ENCODE results near the gene COL9A3.

Gene COL9A3

DNA sequence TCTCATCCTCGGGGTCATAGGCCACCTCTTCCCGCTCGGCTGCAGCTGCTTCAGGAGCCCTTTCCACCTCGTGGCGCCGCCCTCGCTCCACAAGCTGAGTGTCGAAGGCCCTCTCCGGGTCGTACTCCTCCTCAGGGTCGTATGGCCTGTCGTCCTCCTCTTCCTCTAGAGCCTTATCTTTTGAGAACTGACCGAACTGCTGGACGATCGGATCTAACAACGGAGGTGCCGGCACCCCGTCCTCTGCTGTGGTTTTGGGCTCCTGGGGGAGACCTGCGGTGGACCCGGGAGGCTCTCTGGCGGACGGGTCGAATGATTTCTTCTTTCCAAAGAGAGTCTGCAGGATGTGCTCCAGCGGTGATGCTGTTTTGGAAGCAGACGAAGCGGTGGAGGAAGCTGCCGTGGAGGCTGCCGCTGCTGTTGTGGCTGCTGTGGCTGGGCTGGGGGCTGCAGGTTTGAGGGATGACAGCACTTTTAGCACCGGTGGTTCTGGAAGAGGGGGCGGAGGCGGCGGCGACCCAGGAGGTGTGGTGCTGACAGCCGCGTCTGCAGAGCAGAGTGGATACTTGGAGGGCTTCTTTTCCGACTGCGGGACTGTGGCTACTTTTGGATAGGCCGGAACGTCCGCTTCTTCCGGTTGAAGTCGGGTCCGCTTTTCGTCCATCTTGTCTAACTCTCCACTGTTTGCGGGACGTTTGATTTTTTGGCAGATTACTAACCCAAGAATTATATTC, 65.0 kb downstream of the COL9A3 start:
- Histone ChIP-seq H3K9ac (ENCODE audit: low read length) (no peak overlapping the region), H3K4me1 (ENCODE audit: control insufficient read depth, insufficient read depth, low read length) (peaks cover 42% of the 10 kb centered on the region), H3K27ac (ENCODE audit: low read depth, low read length) (no peak overlapping the region), H3K9me3 (ENCODE audit: control insufficient read depth, insufficient read depth, low read depth, low read length) (no peaks in the 10 kb centered on the region), H3K4me3 (ENCODE audit: low read depth, low read length) (no peak overlapping the region), H3K27me3 (ENCODE audit: control insufficient read depth, insufficient read depth, low read length) (no peaks in the 10 kb centered on the region), H3K36me3 (ENCODE audit: control insufficient read depth, insufficient read depth, low read length) (peaks cover 19% of the 10 kb centered on the region)

DNA sequence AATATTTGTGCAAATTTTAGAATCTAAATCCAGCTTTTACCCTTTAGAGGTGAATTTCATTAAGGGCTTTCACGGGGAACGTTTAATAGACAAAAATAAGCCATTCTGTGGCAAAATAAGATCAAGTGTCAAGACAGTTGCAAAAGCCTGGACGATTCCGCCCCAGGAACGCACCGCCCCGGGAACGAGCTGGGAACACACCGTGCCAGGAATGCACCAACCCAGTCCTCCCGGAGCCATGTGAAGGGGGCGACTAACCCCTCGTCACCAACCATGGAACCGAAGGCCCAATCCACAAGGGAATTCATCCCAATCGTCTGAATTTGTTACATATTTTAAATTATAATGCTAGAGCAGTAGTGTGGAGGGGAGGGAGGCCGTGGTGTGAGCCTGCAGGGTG, 65.6 kb downstream of the COL9A3 start:
- Histone ChIP-seq H3K9ac (ENCODE audit: low read length) (no peak overlapping the region), H3K4me1 (ENCODE audit: control insufficient read depth, insufficient read depth, low read length) (peaks cover 42% of the 10 kb centered on the region), H3K27ac (ENCODE audit: low read depth, low read length) (no peak overlapping the region), H3K9me3 (ENCODE audit: control insufficient read depth, insufficient read depth, low read depth, low read length) (no peaks in the 10 kb centered on the region), H3K4me3 (ENCODE audit: low read depth, low read length) (no peak overlapping the region), H3K36me3 (ENCODE audit: control insufficient read depth, insufficient read depth, low read length) (peaks cover 25% of the 10 kb centered on the region), H3K27me3 (ENCODE audit: control insufficient read depth, insufficient read depth, low read length) (no peaks in the 10 kb centered on the region)

DNA sequence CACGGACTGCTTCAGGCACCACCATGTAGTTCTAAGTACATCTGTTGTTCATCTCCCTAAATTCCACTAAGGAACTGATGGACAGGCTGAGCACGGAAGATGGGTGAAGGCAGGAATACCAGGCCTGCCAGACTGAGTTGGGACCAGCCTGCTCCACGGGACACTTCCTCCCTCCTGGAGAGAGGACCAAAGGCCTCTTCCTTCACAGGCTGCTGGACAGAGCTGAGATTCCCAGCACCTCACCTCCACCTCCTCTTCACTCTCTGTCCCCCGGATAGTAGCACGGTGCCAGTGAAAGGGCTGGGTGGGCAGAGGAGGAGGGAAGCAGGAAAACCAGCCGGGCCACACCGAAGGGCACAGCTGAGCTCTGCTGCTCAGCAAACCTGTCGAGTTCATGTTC, 67.7 kb downstream of the COL9A3 start:
- Histone ChIP-seq H3K27ac (ENCODE audit: low read depth, low read length) (no peak overlapping the region), H3K27me3 (ENCODE audit: control insufficient read depth, insufficient read depth, low read length) (no peaks in the 10 kb centered on the region), H3K4me3 (ENCODE audit: low read depth, low read length) (no peak overlapping the region), H3K9me3 (ENCODE audit: control insufficient read depth, insufficient read depth, low read depth, low read length) (no peaks in the 10 kb centered on the region), H3K4me1 (ENCODE audit: control insufficient read depth, insufficient read depth, low read length) (peaks cover 29% of the 10 kb centered on the region), H3K36me3 (ENCODE audit: control insufficient read depth, insufficient read depth, low read length) (peaks cover 46% of the 10 kb centered on the region), H3K9ac (ENCODE audit: low read length) (no peak overlapping the region)

DNA sequence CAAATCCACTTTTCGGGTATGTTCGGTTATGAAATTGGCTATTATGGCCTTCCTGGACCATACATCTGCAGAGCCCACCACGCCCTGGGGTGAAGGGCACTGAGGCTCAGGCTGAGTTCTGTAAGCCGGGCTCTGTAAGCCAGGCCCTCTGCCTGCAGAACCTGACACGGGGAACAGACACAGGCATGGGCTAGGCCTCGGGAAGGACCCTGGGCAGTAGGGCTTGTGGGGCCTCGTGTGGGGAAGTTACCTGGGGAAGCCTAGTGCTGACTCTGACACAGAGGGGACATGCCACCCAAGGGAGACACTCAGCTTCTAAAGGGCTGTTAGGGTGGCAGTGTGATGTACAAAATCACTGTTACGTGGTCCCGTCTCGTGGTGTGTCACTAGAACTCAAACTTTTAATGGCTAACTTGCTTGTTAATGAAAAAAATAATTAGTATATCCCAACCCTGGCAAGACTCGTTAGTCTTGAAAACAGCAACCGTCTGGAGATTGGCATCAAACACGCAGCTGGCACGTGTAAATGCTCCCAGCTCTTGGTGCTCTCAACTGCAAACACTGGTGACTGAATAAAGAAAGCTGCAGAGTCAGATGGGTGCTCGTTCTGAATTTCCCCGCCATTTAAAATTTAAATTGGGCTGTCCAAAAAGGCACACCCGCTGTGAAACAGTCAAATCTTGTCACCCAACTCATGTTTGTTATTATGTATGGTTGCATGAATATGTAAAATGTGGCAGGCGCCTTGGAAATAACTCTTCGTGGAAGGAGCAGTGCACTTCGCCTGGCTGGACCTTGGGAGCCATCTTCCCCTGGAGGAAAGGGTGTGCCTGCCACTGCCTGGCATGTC, 68.4 kb downstream of the COL9A3 start:
- Histone ChIP-seq H3K9me3 (ENCODE audit: control insufficient read depth, insufficient read depth, low read depth, low read length) (no peaks in the 10 kb centered on the region), H3K27me3 (ENCODE audit: control insufficient read depth, insufficient read depth, low read length) (no peaks in the 10 kb centered on the region), H3K27ac (ENCODE audit: low read depth, low read length) (no peak overlapping the region), H3K4me3 (ENCODE audit: low read depth, low read length) (no peak overlapping the region), H3K9ac (ENCODE audit: low read length) (no peak overlapping the region), H3K4me1 (ENCODE audit: control insufficient read depth, insufficient read depth, low read length) (peaks cover 25% of the 10 kb centered on the region), H3K36me3 (ENCODE audit: control insufficient read depth, insufficient read depth, low read length) (peaks cover 53% of the 10 kb centered on the region)

DNA sequence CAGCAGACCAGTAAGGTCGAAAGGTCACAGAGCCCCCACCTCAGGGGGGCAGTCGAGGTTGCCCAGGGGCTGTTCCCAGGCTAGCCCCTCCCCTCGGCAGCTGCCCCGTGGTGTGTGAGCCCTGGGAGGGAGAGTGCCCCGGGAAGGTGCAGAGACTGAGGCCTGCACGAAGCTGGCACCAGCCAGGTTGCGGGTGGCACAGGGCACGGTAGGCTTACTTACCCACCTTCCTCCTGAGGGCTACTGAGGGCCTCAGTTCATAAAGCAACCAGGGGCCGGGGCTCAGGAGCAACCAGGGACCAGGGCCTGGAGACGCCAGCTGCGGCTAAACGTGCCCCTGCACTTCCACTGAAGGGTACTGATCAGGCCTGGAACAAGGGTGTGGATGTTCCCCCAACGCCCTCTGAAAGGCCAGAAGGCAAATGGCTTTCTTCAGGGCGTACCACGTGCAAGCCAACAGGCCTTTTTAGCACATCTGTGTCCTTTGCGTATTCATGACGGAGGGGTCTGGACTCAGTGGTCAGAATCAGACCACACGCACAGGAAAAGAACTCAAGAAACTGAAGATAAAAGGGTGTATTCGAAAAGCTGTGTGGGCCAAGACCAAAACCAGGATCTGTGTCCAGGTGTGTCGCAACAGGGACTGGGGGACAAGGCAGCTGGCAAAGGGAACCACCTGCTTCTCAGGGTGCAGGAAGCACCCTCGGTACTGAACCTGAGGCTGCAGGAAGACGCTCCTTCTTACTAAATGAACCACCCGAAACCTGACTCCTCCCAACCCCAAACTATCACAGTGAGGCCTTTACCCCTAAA, 69.3 kb downstream of the COL9A3 start:
- H3K4me1 ChIP-seq (ENCODE audit: control insufficient read depth, insufficient read depth, low read length), result peaks cover 25% of the 10 kb centered on the region
- peaks cover 61% of the 10 kb centered on the region for H3K36me3 ChIP-seq (ENCODE audit: control insufficient read depth, insufficient read depth, low read length)
- H3K9me3 ChIP-seq (ENCODE audit: control insufficient read depth, insufficient read depth, low read depth, low read length), result no peaks in the 10 kb centered on the region
- no peak overlapping the region for H3K9ac ChIP-seq (ENCODE audit: low read length)
- H3K27me3 ChIP-seq (ENCODE audit: control insufficient read depth, insufficient read depth, low read length), result no peaks in the 10 kb centered on the region
- no peak overlapping the region for H3K27ac ChIP-seq (ENCODE audit: low read depth, low read length)
- H3K4me3 ChIP-seq (ENCODE audit: low read depth, low read length), result no peak overlapping the region

DNA sequence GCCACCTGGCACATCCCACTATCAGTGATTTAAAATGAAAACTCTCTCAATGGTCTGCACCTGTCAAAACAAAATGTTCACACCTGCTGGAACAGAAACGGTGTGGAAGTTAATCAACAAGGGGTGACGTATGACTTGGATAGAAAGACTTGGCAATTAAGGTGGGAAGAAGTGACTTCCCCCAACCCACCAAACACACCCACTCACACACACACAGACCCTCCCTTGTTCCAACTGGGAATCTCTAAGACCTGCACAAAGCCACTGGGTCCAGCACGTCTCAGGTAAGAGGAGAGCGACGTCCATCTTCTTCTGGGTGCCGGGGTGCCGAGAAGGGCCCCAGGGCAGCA, 69.8 kb downstream of the COL9A3 start:
- H3K9ac ChIP-seq (ENCODE audit: low read length), result no peak overlapping the region
- no peak overlapping the region for H3K4me3 ChIP-seq (ENCODE audit: low read depth, low read length)
- H3K27ac ChIP-seq (ENCODE audit: low read depth, low read length), result no peak overlapping the region
- H3K27me3 ChIP-seq (ENCODE audit: control insufficient read depth, insufficient read depth, low read length), result no peaks in the 10 kb centered on the region
- peaks cover 61% of the 10 kb centered on the region for H3K36me3 ChIP-seq (ENCODE audit: control insufficient read depth, insufficient read depth, low read length)
- no peaks in the 10 kb centered on the region for H3K9me3 ChIP-seq (ENCODE audit: control insufficient read depth, insufficient read depth, low read depth, low read length)
- peaks cover 25% of the 10 kb centered on the region for H3K4me1 ChIP-seq (ENCODE audit: control insufficient read depth, insufficient read depth, low read length)

DNA sequence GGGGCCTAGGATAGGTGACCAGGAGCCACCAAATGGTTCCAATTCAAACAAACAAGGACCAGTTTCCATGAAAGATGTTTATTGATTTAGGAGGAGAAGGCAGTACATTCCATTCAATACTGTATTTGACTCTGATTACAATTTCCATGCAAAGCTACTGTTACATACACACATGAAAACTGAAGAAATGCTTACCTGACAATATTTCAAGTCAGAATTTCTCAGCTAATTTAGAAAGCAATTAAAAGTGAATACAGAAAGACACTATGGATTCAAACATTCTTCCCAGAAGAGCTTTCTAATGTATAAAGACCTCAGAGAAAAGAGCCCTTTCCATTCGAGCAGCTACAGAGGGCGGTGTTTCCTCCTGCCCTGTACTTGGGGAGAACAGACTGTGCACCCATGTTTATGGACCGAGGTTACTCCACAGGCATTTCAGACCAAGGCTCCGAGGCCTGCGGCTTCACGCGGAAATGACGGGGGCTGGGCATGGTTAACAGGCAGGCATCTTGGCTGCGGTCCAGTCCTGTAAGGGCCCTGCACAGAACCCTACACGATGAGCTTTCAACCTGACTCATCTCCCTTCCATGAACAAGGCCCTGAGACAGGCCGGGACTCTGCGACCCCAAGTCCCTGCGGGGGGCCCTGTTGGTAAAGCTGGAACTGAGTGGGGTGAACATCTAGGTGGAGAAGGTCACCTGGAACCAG, 70.5 kb downstream of the COL9A3 start:
- Histone ChIP-seq H3K4me3 (ENCODE audit: low read depth, low read length) (no peak overlapping the region), H3K27me3 (ENCODE audit: control insufficient read depth, insufficient read depth, low read length) (no peaks in the 10 kb centered on the region), H3K9me3 (ENCODE audit: control insufficient read depth, insufficient read depth, low read depth, low read length) (no peaks in the 10 kb centered on the region), H3K27ac (ENCODE audit: low read depth, low read length) (no peak overlapping the region), H3K9ac (ENCODE audit: low read length) (no peak overlapping the region), H3K36me3 (ENCODE audit: control insufficient read depth, insufficient read depth, low read length) (peaks cover 63% of the 10 kb centered on the region), H3K4me1 (ENCODE audit: control insufficient read depth, insufficient read depth, low read length) (peaks cover 25% of the 10 kb centered on the region)

DNA sequence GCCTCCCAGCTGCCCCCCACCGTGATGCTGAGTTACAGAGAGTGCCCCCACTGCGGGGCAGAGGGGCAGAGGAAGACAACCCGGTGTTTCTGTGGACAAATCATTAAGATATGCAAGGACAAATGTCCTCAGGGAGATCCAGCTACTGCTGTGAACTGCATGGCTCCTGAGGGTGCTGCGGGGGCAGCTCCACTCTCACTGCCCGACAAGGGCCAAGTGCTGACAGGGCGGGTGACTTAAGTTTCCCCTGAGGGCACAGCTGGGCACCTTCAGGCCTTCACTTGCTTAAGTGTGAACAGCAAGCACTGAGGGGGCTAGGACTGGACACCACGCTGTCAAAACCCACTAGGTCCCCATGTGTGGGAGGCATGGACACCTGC, 71.0 kb downstream of the COL9A3 start:
- peaks cover 25% of the 10 kb centered on the region for H3K4me1 ChIP-seq (ENCODE audit: control insufficient read depth, insufficient read depth, low read length)
- peaks cover 68% of the 10 kb centered on the region for H3K36me3 ChIP-seq (ENCODE audit: control insufficient read depth, insufficient read depth, low read length)
- H3K4me3 ChIP-seq (ENCODE audit: low read depth, low read length), result no peak overlapping the region
- H3K27ac ChIP-seq (ENCODE audit: low read depth, low read length), result no peak overlapping the region
- no peaks in the 10 kb centered on the region for H3K9me3 ChIP-seq (ENCODE audit: control insufficient read depth, insufficient read depth, low read depth, low read length)
- no peak overlapping the region for H3K9ac ChIP-seq (ENCODE audit: low read length)
- H3K27me3 ChIP-seq (ENCODE audit: control insufficient read depth, insufficient read depth, low read length), result no peaks in the 10 kb centered on the region

DNA sequence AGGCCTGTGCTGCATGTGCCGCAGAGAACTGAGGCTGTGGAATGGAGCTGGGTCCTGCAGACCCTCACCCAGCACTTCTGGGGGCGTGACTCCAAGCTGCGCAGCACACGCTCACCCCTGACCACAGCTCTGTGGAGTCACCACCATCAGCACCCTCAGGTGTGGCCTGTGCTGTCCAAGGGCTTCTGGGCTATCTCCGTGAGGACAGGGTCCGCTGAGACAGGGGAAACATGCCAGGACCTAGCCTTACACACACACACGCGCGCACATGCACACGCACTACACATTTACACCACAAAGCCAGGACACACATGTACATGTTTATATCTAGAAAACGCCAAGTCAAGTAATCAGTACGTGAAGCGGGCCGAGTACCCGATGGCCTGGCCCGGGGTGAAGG, 71.6 kb downstream of the COL9A3 start:
- Histone ChIP-seq H3K9ac (ENCODE audit: low read length) (no peak overlapping the region), H3K4me1 (ENCODE audit: control insufficient read depth, insufficient read depth, low read length) (peaks cover 25% of the 10 kb centered on the region), H3K27ac (ENCODE audit: low read depth, low read length) (no peak overlapping the region)

DNA sequence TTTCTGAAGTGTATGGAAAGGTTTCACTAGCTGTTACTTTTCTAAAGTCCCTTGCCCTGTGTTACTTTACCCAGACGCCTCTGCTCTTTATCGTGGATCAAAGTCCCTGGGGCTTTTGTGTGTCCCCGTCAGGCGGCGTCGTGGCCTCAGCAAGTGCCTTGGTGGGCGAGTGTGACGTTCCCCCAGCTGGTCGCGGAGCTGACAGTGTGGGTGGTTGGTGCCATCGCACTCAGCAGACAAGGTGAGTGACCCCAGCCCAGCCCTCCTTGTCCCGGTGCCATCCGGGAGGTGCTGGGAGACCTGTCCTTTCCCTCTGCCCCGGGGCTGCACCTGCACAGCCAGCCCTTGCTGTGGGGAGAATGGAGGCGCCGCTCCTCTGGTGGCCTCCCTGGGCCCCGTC, 72.1 kb downstream of the COL9A3 start:
- Histone ChIP-seq H3K27me3 (ENCODE audit: control insufficient read depth, insufficient read depth, low read length) (no peaks in the 10 kb centered on the region), H3K4me3 (ENCODE audit: low read depth, low read length) (no peak overlapping the region), H3K4me1 (ENCODE audit: control insufficient read depth, insufficient read depth, low read length) (peaks cover 25% of the 10 kb centered on the region), H3K27ac (ENCODE audit: low read depth, low read length) (no peak overlapping the region), H3K36me3 (ENCODE audit: control insufficient read depth, insufficient read depth, low read length) (peaks cover 79% of the 10 kb centered on the region), H3K9ac (ENCODE audit: low read length) (no peak overlapping the region), H3K9me3 (ENCODE audit: control insufficient read depth, insufficient read depth, low read depth, low read length) (no peaks in the 10 kb centered on the region)

More for the DNA sequence above, 71.6 kb downstream of the COL9A3 start:
- no peak overlapping the region for H3K4me3 ChIP-seq (ENCODE audit: low read depth, low read length)
- H3K36me3 ChIP-seq (ENCODE audit: control insufficient read depth, insufficient read depth, low read length), result peaks cover 74% of the 10 kb centered on the region
- H3K9me3 ChIP-seq (ENCODE audit: control insufficient read depth, insufficient read depth, low read depth, low read length), result no peaks in the 10 kb centered on the region
- H3K27me3 ChIP-seq (ENCODE audit: control insufficient read depth, insufficient read depth, low read length), result no peaks in the 10 kb centered on the region
